HG02938 (cell line): ENCODE measurements around the gene STK33.

ENCODE experiments used
- ATAC-seq: cut with Tn5 transposase; IDR thresholded peaks from one replicate; pipeline ENCODE4 v1.9.1; 2021; ENCODE audit warnings: mild to moderate bottlenecking, moderate library complexity; ENCODE audit not compliant: unreplicated experiment

The STK33 gene

DNA sequence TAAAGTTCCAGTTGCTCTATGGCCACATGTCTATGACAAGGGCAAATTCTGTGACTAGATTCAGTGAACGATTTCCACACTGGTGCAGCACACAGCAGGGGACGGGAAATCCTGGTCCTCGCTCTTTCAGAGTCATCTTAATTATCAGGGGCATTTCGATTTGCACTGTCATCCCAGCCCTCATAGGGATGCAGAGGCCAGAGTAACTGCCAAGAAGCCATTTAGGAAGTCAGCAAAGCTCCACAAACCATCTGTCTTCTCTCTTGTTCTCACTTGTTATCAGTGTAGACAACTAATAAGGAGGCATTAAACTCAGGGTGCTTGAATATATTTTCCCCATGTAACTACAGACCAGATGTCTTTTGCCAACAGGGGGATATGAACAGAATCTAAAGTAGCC is 151.7 kb downstream of the STK33 start:
- no peak for ATAC-seq

DNA sequence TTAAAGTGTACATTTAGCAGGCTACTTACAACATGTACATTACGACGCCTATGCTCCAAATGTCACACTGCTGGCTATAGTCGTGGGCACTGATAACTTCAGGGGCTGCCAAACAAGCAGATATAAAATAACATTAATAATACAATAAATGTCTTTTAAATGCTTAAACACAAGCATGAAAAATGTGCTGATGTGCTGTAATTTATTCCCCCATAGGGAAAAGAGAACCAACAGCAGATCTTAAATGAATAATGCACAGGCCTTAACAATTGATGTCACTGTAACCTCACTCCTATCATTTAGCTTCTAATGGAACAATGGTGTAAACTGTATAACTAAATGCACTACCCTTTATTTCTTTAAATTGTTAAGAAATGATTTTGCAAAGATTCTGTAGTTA is 153.4 kb downstream of the STK33 start:
- no peak for ATAC-seq

DNA sequence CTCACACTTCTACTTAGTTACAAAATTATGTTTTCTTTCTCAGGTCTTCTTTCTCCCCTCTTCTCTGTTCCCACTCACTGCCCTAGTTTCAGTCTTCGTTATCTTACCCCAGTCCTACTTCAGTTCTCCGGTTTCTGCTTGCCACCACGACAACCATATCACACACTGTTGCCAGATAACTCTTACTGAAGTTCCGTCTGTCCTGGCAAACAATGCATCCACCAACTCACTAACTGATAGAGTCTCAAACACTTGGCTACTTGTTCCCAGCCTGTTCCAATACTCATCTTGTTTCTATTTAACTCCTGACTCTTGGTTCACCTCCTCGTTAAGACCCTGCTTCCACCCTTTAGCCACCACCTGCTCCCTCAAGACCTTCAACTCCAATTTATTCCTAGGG is 164.5 kb downstream of the STK33 start:
- no peak for ATAC-seq

DNA sequence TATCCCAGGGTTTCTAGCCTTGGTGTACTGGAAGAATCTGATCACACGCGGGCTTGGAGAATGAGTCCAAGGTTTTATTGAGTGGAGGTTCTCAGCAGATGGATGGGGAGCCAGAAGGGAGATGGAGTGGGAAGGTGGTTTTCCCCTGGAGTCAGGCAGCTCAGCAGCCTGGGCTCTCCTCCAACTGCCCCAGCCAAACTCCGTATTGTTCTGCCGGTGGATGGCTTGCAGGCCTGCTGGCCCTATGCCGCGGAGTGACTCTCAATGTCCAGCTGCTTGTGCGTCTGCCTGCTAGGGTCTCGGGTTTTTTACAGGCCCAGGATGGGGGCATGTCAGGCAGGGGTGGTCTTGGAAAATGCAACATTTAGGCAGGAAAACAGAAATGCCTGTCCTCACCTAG is 168.0 kb downstream of the STK33 start:
- ATAC-seq: no peak

DNA sequence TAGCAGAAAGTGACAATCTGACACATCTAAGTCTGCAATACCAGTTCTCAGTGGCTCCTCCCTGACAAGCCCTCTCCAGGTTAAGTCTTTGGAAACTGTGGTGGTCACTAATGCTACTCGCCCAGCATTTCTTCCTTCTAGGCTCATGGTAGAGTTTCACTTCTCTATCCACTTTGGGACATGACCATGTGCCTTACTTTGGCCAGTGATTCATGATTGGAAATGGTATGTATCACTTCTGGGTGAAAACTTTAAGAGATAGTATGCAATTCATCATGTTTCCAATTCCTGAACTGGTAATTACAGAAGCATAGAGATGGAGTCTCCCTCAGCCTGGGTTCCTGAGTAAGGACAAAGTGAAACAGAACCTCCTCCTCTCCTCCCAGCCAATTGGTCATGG is 178.8 kb downstream of the STK33 start:
- ATAC-seq: no peak

DNA sequence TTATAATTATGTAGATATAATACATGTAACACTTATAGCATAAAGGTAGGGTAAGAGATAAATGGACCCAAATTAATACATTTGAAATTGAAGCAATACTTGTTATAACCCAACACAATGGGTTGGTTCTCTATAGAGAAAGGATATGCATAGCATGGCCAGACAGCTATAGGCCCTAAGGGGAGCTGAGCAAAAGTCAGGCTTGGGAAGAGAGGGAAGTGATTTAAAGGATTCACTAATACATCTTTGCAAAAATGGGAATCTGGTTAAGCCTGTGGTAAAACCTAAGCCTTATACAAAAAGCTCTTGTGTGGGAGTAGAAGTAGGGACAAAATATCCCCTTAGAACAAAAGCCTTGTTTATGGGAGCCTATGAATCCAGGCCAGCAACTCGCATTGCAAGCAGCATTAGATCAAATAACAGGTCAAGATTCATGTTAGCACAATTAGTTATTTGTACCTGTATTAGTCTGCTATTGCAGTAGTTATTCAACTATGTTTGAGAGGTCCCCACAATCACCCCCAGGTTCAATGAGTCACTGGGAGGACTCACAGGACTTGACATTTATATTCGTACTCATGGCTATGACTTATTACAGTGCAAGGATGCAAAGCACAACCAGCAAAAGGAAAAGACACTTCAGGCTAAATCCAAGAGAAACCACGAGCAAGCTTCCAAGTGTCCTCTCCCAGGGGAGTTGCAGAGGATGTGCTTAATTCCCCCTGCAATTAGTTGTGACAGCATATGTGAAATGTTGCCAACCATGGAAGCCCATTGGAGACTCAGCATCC is 185.7 kb downstream of the STK33 start:
- no peak for ATAC-seq

DNA sequence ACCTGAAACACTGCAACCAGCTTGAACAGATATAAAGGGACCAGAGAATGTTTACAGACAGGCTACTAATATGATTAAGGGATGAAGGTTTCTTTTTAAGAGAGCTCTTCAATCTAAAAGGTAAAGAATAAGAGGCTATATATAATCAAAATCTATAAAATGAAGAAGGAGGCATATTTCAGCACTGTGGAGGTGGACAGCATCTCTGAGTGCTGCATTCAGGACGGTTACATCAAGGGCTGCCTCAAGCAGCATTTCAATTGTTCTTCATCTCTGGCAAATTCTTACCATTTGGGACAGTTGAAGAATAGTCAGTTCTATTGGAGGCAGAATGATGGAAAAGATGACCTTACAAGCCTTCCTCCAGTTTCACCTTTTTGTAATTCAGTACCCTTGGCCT is 190.7 kb downstream of the STK33 start:
- ATAC-seq: no peak

DNA sequence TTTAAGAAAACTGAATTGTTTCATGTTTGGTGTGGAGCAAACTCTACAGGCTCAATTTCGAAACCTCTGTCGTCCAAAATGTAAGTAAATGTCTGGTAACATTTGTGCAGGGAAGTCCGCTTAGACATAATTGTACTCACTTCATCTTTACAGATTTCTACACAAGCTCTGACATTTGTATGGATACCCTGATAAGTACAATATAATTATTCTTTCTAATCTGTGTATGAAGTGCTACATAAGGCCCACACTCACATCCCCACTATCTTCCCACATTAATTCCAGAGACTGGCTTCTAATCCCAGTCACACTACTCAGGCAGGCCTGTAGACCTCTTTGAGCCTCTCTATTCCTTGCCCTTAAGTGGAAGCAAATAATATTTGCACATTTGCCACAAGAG is 201.1 kb downstream of the STK33 start:
- ATAC-seq: no peak

DNA sequence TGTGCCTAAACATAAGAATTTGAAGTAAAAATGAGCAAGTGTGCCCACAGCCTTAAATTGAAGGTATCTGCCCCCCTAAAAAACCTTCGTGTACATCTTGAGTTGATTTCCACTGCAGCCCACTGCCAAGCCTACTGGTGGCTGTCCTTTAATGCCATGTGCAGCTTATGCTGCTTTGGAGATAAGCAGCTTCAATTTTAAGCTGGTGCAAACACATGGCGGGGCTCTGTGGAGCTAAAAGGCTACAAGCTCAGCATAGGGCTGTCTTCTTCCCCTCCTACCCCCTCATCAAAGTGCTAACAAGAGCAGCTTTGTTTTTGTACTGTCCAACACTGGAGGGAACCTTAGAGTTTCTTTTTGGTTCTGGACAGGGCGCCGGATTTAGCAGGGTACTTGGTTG is 201.9 kb downstream of the STK33 start:
- ATAC-seq: no peak

DNA sequence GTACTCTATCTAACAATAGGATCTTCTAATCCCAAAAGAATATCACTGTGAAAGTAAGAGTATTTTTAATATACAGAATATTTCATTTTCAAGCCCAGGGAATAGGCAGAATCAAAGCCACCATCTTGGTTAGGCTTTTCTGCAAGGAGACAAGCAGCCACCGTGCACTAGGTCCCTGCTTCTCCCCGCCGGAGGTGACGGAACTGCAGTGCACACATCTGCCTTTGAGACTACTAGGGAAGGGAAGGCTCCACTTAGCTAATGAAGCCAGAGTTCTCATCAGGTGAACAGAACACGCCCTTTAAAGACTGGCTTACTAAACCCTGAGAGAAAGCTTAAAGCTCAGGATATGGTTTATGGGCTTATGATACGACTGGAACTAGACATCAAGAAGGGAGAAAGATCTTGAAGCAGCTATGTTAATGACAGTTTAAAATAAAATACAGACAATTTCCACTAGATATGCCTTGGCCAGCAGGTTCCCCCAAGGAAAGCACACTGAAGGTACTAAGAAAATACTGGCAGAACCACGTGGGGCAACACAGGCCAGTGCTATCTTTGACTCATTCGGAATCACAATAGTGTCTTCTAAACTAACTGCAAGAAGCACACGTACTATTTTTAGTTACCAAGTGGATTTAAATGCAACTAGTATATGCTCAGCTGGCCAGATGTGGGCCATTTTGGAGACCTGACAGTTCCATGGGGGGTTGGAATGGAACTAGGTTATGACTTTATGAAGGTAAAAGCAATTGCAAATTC is 203.0 kb downstream of the STK33 start:
- no peak for ATAC-seq

DNA sequence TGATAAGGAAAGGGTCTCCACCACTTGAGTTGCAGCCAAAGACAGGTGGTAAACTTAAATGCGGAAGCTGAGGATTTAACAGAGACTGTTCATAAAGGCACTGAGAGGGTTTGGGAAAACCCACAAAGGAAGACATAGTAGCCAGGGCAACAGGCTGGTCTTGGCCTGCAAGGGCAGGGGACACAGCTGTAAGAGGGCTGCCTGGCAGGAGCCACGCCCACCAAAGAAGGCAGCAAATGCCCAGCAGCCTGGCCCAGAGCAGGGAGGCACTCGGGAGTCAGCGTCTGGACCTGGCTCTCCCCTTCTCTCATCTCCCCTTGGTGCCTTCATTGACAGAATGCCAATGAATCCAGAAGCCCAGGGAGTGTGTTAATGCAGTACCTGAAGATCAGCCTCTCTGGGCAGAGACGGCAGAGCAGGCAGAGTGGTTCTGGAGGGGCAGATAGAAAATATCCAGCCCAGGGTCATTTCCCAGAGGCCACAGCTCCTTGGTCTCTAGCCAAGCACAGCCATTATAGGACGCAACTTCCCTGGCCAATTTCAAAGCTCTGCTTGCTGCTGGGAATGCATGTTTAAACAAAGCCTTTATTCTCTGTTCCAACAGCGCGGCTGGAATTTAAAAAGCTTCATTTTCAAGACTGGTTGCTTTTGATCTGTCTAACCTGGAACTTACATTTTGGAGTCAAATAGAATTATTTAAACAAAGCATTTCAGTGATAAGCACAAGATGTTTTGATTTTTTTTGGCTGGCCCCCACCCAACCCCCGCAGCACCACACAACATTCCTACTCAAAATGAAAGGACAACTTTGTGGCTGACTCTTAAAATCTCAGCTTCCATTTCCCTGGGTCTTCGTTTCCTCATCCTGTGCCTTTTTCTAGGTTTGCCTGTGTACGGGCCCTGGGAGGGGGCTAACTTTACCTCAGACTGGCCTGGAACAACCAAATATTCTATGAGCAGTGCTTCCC is 204.7 kb downstream of the STK33 start:
- ATAC-seq: no peak

DNA sequence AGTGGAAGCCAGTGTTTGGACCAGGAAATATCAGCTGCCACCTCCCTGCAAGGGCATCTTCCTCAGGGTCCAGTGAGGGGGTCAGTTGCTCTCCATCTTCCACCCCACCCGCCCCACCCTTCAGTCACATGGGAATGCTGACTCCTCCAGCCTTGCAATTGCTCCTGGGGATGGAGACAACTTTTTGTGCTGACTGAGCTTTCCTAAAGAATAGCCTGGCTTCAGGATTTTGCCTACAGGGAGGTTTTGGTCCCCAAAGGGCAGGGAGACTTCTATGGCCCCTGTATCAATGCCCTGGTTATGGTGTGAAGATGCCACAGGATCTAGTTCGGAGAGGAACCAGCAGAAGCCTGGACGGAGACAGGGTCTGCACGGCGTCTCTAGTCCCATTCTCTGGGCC is 206.3 kb downstream of the STK33 start:
- no peak for ATAC-seq

DNA sequence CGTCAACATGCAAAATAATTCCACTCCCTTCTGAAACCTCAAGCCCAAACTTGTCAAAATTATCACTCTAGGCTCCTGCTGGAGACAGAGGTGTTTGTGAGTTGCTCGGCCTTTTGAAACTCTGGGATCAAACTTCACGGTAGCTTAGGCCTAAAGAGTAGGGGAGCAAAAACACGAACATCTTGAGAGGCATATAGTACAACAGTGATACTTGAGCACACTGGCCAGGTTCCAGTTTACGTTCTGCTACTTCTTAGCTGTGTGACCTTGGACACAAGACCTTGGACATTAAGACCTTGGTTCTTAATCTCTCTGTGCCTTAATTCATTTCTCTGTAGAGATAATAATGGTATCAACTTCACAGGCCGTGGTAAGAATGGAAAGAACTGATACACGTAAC is 206.9 kb downstream of the STK33 start:
- ATAC-seq: no peak

DNA sequence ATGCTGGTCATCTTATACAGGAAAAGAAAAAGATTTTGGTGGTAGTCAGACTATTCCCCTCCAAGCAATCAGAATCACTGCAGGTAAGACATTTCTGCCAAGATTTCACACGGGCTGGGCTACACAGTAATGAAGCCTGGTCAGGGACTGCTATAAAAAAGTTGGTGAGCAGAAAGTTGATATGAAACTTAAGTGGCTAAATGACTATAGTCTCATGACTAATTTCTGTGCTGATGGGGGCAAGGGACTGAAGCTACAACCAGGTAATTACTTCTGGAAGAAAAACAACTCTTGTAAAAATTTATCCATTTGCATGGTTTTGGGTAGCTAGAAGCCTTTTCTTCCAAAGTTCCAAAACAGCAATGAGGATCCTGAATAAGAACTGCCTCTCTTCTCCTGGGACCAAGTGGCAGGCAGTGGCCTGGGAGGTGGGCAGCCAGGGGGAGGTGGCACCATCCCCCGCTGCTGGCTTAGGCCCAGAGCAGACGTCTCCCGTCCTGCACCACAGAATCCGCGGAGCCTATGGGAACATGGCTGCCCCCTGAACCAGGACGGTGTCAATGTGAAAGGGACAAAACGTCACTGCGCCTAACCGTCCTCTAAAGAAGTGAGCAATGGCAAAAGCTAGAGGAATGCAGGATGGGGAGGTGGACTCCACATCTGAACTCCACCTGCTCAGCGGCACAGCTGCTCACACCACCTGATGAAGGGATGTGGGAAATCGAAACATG is 207.7 kb downstream of the STK33 start:
- no peak for ATAC-seq

DNA sequence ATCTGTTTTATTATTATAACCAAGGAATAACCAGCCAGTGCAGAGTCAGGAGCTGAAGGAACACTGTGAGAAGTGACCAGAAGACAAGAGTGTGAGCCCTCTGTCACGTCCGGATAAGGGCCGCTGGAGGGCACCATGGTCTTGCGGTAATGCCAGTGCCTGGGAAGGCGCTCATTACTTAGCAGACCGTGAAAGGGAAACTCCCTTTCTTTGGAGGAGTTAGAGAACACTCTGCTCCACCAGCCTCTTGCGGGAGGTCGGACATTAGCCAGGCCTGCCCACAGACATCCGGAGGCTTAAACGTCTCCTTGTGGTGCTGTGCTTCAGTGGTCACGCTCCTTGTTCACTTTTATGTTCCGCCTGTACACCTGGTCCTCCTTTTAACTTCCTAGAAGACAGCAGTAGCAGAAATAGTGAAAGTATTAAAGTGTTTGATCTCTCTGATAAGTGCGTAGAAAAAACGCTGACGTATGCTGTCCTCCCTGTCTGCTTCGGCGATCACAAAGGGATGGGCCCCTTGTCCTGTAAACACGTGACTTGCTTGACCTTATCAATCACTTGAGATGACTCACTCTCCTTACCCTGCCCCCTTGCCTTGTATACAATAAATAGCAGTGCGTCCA is 209.7 kb downstream of the STK33 start:
- no peak for ATAC-seq

DNA sequence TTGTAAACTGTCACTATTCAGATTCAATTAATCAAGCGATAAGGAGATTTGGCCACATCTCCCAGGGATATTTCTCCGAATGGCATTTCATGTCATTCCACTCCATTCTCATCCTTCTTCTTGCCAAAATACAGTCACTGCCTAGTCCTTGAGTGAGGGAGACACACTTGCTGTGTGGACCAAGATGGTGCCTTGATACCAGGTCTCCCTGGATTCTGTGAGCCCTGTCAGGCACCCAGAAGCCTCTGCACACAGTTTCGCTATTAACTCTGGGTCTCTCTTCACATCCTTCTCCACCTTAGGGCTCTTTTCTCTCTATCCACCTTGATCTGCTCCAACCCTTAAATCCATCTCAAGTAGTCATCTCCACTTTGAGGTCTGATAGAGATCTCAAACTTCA is 210.4 kb downstream of the STK33 start:
- ATAC-seq: no peak

DNA sequence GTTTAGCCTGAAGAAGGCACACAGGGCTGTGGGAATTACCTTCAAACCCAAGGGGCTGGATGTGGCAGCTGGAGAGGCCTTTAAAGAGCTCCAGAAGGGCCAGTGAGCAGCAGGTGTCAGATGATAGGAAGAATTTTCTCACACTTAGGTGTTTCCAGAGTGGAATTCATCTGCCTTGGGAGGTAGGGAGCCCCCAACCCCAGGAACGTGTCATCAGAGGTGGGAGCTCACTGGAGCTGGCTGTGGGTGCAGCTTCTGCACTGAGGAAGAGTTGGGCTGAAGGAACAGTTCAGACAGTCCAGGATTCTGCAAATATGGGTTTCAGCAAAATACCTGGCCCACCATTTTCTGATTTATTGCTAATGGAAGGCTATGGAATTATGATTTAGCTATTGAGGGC is 210.8 kb downstream of the STK33 start:
- no peak for ATAC-seq

DNA sequence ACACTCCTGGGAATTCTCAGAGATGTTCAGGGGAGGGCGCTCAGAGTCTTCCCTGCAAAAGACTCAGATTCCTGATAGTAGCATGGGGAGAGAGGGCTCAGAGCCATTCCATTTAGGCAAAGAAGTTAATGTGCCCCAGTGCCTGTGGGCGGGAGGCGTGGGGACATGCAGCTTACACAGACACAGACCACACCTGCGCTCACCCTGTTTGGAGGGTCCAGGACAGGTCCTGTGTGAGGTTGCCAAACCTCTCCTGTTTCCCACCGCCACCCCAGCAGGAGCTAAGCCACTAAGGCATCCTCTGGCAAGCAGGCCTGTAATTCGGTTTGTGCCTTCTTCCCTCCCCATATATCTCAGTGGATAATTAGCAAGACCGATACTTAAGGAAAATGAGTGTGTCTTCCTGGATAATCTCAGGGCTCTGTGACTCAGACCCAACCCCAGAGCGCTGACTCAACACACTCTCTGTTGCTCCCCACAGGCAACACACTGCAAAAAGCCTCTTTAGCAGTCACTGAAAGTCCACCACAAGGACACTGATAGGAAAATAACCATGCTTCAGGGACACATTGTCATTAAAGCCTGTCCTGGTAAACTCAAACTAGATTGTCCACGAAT is 211.5 kb downstream of the STK33 start:
- no peak for ATAC-seq

DNA sequence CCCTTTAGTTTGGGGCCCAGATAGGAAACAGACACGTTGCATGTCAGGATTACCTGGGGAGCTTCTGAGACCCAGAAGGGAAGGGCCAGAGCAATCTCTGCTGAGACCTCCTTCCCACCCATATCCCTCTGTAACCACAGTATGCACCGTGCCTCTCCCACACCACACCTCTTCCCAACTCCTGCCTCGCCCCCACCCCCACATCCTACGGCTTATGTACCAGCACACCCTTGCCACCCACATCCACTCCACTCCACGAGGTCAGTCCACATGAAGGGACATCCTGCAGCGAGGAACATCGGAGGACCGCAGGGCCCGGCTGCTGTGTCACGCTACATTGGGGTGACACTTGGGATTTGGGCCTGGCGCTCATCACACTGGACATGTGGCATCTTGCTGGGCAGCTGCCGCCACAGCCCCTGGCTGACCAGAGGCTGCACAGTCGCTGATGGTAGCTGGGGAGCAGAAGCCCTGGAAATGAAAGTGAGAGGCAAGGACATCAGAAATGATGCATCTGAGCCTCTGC is 212.1 kb downstream of the STK33 start:
- ATAC-seq: no peak

DNA sequence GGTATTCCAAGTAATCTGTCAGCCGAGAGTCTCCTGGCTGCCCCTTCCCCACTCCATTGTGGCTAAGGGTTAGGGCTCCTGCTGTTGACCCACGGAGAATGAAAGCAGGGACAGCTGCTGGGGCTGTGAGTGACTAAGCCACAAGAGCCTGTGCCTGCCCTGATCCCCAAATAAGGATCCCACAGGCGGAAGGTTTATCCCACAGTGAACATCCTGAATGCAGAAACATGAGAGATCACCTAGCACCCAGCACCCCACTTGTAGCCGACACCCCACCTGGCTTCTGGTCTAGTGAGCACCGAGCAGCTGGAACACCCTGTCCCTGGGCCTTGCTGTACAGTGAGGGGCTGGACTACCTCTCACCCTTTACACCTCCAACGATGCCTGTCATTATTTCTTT is 212.7 kb downstream of the STK33 start:
- ATAC-seq: no peak
